Measurements from ENCODE around the gene IRF2BP2.

DNA sequence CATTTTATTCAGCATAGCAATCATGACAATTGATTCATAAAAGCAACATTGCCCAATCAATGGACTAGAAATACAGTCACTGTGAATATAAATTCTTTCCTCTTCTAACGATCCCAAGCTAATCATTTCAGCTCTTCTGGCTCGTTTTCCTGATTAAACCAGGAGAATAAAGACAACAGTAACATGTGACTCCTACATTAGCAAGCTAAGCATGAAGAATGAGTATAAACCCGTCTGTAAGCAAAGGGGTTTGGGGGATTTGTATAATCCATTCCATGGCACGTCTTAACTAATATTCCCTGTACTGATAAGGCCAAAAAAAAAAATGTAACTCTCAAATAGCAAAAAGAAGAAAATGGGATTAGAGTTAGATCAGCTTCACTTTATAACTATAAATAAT lies 21.6 kb downstream of the IRF2BP2 start:
- no peak for TF ChIP-seq CTCF (IDR thresholded peaks at IDR 0.05; ENCODE audit: low read length)
- no peak for TF ChIP-seq EZH2 (optimal IDR thresholded peaks at IDR 0.05; ENCODE audit: low read depth, low read length)
